GM18907 (cell line): Measurements from ENCODE around the gene NASP.

ENCODE experiments used
- ATAC-seq: cut with Tn5 transposase; IDR thresholded peaks from one replicate; pipeline ENCODE4 v1.9.1; 2021; ENCODE audit warnings: mild to moderate bottlenecking, moderate library complexity; ENCODE audit not compliant: unreplicated experiment

NASP gene

GRCh38 chr1:45619149-45619921, 35.5 kb downstream of the NASP start:
- no peak for ATAC-seq

GRCh38 chr1:45620588-45621500, 37.0 kb downstream of the NASP start:
- no peak for ATAC-seq

- ATAC-seq = no peak
Measured at GRCh38 chr1:45621501-45621836, 37.6 kb downstream of the NASP start.

DNA sequence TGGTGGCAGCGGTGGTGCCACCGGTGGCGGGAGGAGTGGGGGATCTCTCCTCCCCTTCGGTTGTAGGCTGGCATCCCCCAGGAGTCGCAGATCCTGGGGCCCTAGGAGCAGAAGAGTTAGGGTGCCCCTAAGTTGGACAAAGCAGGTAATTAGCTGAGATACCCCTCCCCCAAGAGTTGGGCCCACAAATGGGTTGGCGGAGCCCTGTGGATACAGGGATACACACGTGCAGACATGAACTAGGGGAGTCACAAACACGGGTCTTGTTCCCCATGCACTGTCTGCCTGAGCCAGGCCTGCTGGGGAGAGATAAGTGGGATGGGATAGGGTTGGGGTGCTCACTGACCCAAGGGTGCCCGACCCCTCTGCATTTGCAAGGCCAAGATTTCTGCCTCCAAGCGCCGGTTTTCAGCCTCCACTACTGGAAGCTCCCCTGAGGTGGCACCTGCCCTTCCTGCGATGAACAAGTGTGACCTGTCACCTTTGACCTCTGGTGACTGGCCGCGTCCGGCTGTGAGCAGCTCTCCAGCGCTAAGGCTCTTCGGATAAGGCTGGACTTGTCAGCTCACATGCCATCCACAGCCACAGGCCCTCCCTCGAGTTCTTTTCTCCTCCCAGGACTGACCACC, 38.2 kb downstream of the NASP start:
- no peak for ATAC-seq

DNA sequence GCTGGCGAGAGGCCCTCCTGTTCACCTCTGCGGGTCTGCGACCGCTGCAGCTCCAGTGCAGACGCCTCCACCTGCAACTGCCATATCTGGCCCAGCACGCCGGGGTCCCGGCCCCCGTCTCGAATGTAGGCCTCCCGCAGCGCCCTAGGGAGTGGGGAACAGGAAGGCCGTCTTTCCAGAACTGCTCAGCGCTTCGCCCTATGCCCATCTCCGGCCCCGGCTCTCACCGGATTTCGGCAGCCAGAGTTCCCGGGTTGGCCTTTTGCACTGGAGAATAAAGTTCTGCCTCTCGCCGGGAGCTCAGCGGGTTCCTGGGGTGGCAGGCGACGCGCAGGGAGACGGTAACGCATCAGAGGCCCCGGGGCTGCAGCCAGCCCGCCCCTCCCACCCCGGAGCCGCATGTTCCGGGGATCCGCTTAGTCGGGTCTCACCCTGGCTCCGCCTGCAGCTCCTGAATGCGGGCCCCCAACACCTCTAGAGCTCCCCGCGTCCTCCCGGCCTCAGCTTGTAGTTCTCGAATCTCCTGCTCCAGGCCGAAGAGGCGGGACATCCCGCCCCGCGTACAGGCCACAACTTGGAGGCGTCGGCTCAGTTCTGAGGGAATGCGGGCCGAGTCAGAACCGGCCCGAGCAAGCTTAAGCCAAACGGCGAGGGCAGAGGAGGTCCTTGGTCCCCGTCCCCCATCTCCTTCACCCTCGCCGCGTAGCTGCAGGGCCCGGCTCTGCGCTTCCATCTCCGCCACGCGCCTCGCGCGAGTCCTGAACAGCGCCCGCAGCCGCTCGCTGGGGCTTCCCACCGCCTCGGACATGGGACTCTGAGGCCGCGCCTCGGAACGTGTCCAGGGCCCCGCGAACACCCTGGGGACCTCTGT, 38.9 kb downstream of the NASP start:
- no peak for ATAC-seq

DNA sequence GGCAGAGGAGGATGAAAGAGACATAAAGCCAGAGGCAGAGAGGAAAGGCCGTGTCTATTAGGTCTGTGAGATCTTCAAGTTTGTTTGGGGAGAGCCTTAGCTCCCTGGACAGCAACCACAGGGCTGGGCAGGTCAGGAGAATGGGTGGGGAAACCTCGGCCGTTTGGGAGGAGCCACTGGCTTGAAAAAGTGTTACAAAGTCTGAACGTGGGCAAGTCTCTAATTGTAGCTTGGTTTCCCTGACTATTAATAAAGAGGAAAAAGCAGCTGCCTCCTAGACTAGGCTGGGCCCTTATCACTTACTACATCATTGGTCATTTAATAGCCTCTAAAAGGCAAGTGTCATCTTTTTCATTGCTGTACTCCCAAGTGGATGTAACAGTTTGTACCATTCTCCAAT, 40.1 kb downstream of the NASP start, which contains the start of gene CCDC17:
CCDC17 (minus strand) TSS at position 83 of the 400 bp plus-strand sequence. CDS start 145 bp downstream, outside the sequence.
- ATAC-seq = no peak

DNA sequence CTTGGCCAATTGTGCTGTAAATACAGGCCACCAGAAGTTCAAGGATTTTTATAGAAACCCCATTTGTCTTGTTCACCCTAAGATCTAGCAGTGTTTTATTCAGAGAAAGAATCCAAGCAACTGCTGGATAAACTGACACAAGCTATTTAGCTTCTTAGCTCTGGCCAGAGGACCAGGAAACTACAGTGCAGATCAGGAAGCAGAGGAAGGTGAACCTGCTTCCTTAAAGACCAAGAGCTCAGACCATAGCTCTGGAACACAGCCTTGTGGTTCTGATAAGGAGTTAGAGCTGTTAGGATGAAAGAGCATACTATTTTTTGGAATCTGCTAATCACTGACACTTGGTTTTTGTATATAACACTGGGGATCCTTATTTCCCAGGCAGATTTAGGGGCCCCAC, 45.2 kb downstream of the NASP start:
- ATAC-seq = no peak

DNA sequence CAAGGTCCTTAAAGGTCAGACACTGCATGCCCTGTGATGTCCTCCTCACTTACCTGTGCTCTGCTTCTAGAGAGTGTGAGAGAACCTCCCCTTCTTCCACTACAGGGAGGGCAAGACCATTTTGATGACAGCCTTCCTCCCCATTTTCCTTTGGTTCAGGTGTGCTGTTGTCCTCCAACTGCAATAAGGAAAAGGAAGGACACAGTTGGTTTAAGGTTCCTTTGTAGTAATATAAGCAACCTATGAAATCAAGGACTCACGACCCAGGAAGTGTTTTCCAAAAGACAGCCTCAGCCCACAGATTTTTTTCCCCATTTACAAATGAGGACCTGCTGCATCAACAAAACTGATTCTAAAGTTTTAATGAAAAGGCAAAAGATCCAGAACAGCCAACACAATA, 46.6 kb downstream of the NASP start:
- ATAC-seq = no peak

DNA sequence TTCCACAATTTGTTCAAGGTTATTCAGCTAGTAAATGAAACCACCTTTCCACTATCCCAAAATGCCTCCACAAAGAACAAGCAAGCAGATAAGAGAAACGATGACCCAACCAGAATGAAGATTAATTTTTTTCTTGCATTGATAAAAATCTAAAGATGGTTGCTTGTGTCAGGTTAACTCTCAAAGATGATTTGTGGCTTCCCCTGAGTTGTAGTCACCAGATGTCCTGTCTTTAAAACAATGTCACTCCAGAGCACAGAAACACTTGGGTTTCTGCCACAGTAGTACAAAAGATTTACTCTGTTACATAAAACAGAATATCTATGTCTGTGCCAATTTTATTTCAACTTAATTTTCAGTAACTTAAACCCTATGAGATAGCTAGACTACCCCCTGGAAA, 51.4 kb downstream of the NASP start:
- no peak for ATAC-seq

DNA sequence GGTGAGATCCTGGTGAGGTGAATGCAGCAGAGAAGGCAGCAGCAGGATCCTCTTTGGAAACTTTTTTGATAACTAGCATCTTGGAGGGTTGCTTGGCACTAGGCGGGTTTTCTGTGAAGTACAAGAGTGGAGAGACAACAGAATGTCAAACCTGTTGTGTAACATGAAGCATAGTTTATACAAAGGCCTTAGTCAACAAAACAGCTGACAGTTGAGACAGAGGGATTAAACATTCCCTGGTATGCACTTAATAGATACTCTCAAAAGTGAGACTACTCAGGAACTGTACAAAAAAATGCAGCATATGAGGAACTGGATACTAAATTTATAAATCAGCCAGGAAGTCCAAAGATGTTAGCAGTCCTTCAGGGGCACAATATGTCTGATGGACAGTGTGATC, 56.5 kb downstream of the NASP start:
- no peak for ATAC-seq

GRCh38 chr1:45643321-45643720, 59.5 kb downstream of the NASP start:
- ATAC-seq = no peak

GRCh38 chr1:45643978-45644377, 60.1 kb downstream of the NASP start:
- ATAC-seq = no peak

DNA sequence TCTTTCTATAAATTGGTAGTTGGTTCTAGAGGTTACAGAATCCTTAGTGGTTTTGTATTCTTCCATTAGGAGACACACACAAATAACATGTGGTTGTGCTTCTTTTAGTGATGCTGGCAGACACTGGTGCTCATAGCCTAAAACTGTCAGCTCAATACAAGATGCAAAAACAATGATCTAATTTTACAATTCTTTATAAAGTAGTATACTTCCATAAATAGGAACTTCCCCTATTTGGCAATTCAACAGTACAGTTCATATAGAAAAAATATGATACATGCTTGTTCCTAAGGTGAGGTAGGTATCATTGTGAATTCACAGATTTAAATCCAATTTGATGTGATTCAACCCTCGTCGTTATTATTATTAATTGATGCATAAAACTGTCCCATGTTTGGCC, 60.8 kb downstream of the NASP start:
- ATAC-seq = no peak

DNA sequence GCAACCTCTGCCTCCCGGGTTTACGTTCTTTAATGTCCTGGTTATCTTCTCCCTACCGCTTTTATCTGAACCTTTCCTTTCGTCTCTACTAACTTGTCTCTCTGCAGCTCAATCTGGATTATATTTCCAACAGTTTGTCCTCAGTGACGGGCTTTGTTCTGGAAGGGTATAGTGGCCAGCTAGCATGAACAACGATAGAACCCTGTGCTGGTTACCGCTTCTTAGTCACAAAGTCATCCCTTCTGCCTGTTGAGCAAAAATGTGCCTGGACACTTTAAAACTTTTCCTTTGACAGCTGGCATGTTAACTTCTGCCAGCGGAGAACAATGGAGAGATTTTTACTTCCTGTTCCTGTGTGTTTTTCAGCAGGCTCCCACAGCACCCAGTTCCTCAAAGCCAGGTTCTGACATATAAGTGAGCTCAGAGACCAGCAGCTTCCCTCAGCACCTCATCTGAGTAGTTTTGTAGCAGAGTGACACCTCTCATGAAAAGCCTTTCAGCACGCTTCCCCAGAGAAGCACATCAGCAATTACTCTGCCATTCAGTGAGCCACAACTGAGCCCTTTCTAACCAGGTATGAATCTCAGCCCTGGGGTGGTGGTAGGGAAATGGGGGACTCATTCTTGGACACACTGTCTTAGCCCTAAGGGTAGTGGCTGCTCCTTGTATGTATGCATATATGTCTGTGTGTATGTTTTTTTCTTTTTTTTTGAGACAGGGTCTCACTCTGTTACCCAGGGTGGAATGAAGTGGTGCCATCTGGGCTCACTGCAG, 63.6 kb downstream of the NASP start:
- no peak for ATAC-seq

DNA sequence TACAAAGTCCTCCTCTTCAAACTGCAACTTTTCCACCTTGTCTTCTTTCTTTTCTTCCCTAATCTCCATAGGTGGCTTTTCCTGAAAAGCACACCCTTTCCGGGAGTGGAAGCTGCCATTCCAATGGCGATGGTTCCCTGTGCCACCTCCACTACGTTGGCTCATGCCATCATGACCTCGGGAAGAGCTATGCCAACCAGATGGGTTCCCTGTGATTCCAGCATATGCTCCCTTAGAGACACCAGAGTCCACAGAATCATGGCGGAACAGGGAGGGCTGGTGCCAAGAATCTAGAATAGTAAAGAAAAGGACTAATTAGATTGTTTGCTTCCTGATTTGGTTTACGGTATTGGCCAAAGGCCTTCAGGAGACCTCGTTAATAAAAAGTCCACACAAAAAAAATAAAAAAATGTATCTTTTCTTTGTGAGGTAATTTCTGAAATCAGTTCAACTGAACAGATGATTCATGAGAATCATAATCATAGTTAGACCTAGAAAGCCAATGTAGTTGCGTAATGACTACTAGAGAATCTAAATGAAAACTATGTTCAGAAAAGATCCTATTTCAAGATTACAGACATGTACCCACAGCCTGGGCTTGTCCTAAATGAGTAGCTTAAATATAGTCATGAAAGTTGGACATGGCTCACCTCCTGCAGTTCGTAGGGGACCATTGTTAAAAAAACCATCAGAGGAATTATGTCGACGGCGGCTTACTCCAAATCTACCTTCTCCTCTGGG, 70.9 kb downstream of the NASP start:
- ATAC-seq = no peak

DNA sequence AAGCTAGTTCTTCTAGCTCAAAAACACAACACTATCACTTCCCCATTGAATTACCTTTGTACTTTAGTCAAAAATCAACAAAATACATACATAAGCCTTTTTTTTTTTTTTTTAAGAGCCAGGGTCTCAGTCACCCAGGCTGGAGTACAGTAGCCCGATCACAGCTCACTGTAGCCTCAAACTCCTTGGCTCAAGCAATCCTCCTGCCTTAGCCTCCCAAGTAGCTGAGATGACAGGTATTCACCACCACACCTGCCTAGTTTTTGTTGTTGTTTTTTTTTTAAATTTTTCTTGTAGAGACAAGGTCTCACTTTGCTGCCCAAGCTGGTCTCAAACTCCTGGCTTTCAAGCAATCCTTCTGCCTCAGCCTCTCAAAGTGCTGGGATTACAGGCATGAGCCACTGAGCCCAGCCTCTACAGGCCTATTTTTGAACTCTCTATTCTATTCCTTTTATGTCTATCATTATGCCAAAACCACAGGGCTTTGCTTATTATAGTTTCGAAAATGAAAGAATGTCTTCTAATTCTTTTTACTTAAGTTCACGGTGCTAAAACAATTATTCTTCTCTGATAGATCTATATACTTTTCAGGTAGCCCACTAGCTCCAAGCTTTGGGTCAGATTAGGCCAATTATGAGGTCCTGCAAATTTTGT, 72.9 kb downstream of the NASP start:
- no peak for ATAC-seq

- no peak for ATAC-seq
Measured at GRCh38 chr1:45658171-45658570, 74.3 kb downstream of the NASP start.

- no peak for ATAC-seq
Measured at GRCh38 chr1:45659222-45659621, 75.4 kb downstream of the NASP start.

GRCh38 chr1:45660336-45660735, 76.5 kb downstream of the NASP start:
- ATAC-seq = no peak
